Subcutaneous abdominal adipose tissue (tissue), 5 donors: Measurements from ENCODE around the gene TOMM20L.
"Not testable (repeated sequence)": the region's sequence is repeated elsewhere in the genome, so short reads cannot be mapped to it uniquely, and the experiment has no call there.

Experiments
- H3K27ac ChIP-seq: one replicate; pipeline ENCODE4 v1.7.0; 2013; ENCODE audit warnings: low read depth, mild to moderate bottlenecking, inconsistent platforms, low read length, moderate library complexity
- H3K27me3 ChIP-seq, 5 donors: one replicate each; pipeline ENCODE4 v1.7.0; 2013; ENCODE audit warnings: low read length in 5 of 5, inconsistent platforms in 1 of 5; ENCODE audit not compliant: control insufficient read depth in 5 of 5, insufficient read depth in 4 of 5
- H3K36me3 ChIP-seq, 5 donors: one replicate each; pipeline ENCODE4 v1.7.0; 2013; ENCODE audit warnings: low read length in 5 of 5; ENCODE audit not compliant: control insufficient read depth in 5 of 5, insufficient read depth in 5 of 5
- H3K4me1 ChIP-seq, 5 donors: one replicate each; pipeline ENCODE4 v1.7.0; 2013; ENCODE audit warnings: low read length in 5 of 5, mild to moderate bottlenecking in 3 of 5, moderate library complexity in 1 of 5; ENCODE audit not compliant: control insufficient read depth in 5 of 5, insufficient read depth in 5 of 5
- H3K4me3 ChIP-seq, 5 donors: one replicate each; pipeline ENCODE4 v1.7.0; 2013; ENCODE audit warnings: low read length in 5 of 5, low read depth in 1 of 5
- H3K9ac ChIP-seq, 5 donors: one replicate each; pipeline ENCODE4 v1.7.0; 2013; ENCODE audit warnings: low read length in 5 of 5, mild to moderate bottlenecking in 4 of 5, moderate library complexity in 3 of 5
- H3K9me3 ChIP-seq, 5 donors: one replicate each; pipeline ENCODE4 v1.7.0; 2013; ENCODE audit warnings: low read length in 5 of 5; ENCODE audit not compliant: control insufficient read depth in 5 of 5
- donor health status: healthy.
- donor health status: healthy.
- donor health status: healthy.
- donor health status: healthy.
- donor health status: healthy.

The TOMM20L gene

DNA sequence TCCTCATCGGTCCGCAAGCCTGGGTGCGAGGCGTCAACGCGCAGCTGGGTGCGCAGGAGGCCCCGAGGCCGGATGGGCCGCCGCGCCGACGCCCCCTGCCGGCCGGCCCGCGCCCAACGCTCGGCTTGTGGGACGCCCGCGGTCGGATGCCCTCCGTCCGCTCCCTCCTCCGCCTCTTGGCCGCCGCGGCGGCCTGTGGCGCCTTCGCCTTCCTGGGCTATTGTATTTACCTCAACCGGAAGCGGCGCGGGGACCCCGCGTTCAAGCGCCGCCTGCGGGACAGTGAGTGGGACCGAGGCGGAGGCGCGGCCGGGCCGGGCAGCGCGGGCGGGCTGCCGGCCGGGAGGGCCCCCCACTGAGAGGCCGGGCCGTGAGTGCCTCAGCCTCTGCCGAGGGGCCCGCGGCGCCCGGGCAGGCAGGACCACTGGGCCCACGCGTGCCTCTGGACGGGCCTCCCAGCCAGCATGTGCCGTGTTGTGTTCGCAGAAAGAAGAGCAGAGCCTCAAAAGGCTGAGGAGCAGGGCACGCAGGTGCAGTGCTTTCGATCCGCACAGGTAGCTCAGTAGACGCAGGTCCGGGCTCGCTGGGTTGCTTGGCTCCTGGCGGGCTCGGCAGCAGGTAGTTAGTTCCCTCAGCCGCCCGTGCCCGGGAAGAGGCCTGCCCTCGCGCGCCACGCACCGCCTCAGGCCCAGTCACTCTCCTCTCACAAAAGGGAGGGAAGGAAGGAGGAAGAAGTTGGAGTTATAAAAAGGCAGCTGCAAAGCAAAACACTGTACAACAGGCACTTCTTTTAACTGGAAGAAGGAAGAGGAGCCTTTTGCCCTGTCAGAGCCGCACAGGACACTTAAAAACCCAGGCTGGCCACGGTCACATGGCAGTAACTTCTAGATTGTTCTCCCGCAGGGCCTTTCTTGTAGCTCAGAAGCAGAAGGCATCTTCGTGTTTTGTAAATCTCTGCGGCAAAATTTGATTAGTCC is at the start of gene TOMM20L:
TSS of gene TOMM20L (plus strand) at position 119 of the 977 bp plus-strand sequence. CDS start at position 147, 28 bp downstream.
- H3K27me3 ChIP-seq, result no peaks in the 10 kb centered on the region

GRCh38 chr14:58353516-58354299 is 42.0 kb upstream of the TOMM20L start:
- Histone ChIP-seq H3K36me3 (peaks cover 16 to 52% (median 46%) of the 10 kb centered on the region in 5 donors), H3K9ac (peak overlapping the region; percentile 2 to 56 (median 49)), H3K4me3 (peak overlapping the region in 3 of 5 donors; percentile 26 to 59 (median 46)), H3K27ac (peak overlapping the region; percentile 55), H3K9me3 (no peaks in the 10 kb centered on the region), H3K4me1 (peaks cover 0 to 10% (median 0%) of the 10 kb centered on the region in 5 donors), H3K27me3 (no peaks in the 10 kb centered on the region)

More for the DNA sequence above, at the start of gene TOMM20L:
- Histone ChIP-seq H3K9me3 (no peaks in the 10 kb centered on the region), H3K27ac (peak within 1 kb of the TSS; percentile 60), H3K9ac (peak within 1 kb of the TSS; percentile 48 to 95 (median 76)), H3K4me3 (peak within 1 kb of the TSS; percentile 64 to 83 (median 71)), H3K36me3 (no peaks in the 10 kb centered on the region), H3K4me1 (peaks cover 0 to 13% (median 11%) of the 10 kb centered on the region in 5 donors)

- Histone ChIP-seq H3K9me3 (no peaks in the 10 kb centered on the region), H3K27ac (no peak overlapping the region), H3K4me1 (peaks cover 0 to 10% (median 0%) of the 10 kb centered on the region in 5 donors), H3K36me3 (peaks cover 23 to 55% (median 44%) of the 10 kb centered on the region in 5 donors), H3K4me3 (no peak overlapping the region), H3K27me3 (no peaks in the 10 kb centered on the region), H3K9ac (no peak overlapping the region)
Measured at GRCh38 chr14:58354808-58355207, 40.9 kb upstream of the TOMM20L start.

GRCh38 chr14:58356268-58356667 is 39.5 kb upstream of the TOMM20L start:
- H3K9ac ChIP-seq, result no peak overlapping the region
- H3K4me1 ChIP-seq, result peaks cover 0 to 10% (median 0%) of the 10 kb centered on the region in 5 donors
- H3K27me3 ChIP-seq, result no peaks in the 10 kb centered on the region
- H3K36me3 ChIP-seq, result peaks cover 33 to 61% (median 51%) of the 10 kb centered on the region in 5 donors
- H3K9me3 ChIP-seq, result no peaks in the 10 kb centered on the region
- no peak overlapping the region for H3K4me3 ChIP-seq
- H3K27ac ChIP-seq, result no peak overlapping the region

GRCh38 chr14:58362272-58362671 is 33.5 kb upstream of the TOMM20L start:
- not testable (repeated sequence) for H3K4me1 ChIP-seq, H3K4me3 ChIP-seq, H3K9ac ChIP-seq, H3K27ac ChIP-seq, H3K27me3 ChIP-seq, H3K9me3 ChIP-seq
- peaks cover 52 to 64% (median 56%) of the 10 kb centered on the region in 5 donors for H3K36me3 ChIP-seq

- Histone ChIP-seq H3K4me3 (no peak overlapping the region), H3K4me1 (no peaks in the 10 kb centered on the region), H3K27ac (no peak overlapping the region), H3K36me3 (peaks cover 58 to 71% (median 62%) of the 10 kb centered on the region in 5 donors), H3K9me3 (no peaks in the 10 kb centered on the region), H3K27me3 (no peaks in the 10 kb centered on the region), H3K9ac (no peak overlapping the region)
Measured at GRCh38 chr14:58362798-58363412, 32.8 kb upstream of the TOMM20L start.

DNA sequence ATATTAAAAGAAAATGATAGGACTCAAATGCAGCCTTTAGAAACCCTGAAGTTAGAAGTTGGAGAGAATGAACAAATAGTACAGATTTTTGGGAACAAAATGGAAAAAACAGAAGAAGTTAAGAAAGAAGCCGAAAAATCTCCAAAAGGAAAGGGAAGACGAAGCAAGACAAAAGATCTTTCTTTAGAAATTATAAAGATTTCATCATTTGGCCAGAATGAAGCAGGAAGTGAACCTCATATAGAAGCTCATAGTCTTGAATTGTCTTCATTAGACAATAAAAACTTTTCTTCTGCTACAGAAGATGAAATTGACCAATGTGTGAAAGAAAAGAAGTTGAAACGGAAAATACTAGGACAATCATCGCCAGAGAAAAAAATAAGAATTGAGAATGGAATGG is 31.4 kb upstream of the TOMM20L start:
- Histone ChIP-seq H3K4me1 (no peaks in the 10 kb centered on the region), H3K9me3 (no peaks in the 10 kb centered on the region), H3K9ac (no peak overlapping the region), H3K36me3 (peaks cover 60 to 72% (median 66%) of the 10 kb centered on the region in 5 donors), H3K27ac (no peak overlapping the region), H3K27me3 (no peaks in the 10 kb centered on the region), H3K4me3 (no peak overlapping the region)

DNA sequence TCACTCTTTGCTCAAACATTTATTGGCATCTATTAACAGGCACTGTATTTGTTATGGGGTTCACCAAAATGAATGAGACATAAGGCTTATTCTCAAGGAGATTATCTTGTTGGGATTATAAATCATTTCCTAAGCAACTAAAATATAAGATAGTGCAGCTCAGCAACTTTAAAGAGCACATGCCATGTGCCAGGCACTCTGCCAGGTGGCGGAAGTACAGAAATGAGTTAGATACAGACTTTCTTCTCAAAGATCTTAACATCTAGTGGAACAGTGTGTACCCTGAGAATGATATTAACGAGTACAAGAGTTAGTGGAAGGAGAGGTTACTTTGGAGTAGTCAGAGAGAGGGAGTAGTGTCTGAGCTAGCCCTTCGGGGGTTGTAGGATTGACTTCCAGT is 28.4 kb upstream of the TOMM20L start:
- H3K27ac ChIP-seq, result no peak overlapping the region
- no peaks in the 10 kb centered on the region for H3K4me1 ChIP-seq
- H3K9ac ChIP-seq, result no peak overlapping the region
- H3K9me3 ChIP-seq, result no peaks in the 10 kb centered on the region
- no peak overlapping the region for H3K4me3 ChIP-seq
- peaks cover 47 to 68% (median 60%) of the 10 kb centered on the region in 5 donors for H3K36me3 ChIP-seq
- no peaks in the 10 kb centered on the region for H3K27me3 ChIP-seq

DNA sequence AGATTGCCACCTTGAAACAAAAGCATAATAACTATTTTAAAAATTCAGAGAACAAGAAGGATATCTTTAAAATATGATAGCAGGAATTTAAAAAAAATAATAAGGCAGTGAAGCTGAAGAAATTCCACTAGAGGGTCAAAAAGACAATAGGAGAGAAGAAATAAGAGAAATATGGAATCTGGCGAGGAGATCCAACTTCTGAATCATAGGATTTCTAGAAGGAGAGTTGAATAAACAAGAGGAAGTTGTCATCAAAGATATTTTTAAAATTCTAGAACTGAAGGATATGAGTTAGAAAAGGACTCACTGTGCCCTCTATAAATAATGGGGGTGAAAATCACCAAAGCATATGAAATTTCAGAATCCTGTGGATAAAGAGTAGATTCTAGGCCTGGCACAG is 26.8 kb upstream of the TOMM20L start:
- H3K36me3 ChIP-seq, result peaks cover 52 to 73% (median 67%) of the 10 kb centered on the region in 5 donors
- no peak overlapping the region for H3K9ac ChIP-seq
- H3K9me3 ChIP-seq, result no peaks in the 10 kb centered on the region
- H3K4me1 ChIP-seq, result no peaks in the 10 kb centered on the region
- H3K27me3 ChIP-seq, result no peaks in the 10 kb centered on the region
- H3K4me3 ChIP-seq, result no peak overlapping the region
- no peak overlapping the region for H3K27ac ChIP-seq
